Pulmonary artery endothelial cell (primary cell): ENCODE measurements around the gene PDE3B. TPM values are rescaled to one million over a fixed set of nuclear protein-coding genes. Genes with fewer than 3 reads are reported as not detected.
"Not testable (repeated sequence)": the region's sequence is repeated elsewhere in the genome, so short reads cannot be mapped to it uniquely, and the experiment has no call there.

Source experiments
- DNase-seq: peaks from one replicate; pipeline ENCODE4 v3.0.0-alpha.2; 2011; ENCODE audit warnings: low read depth, low spot score
- total RNA-seq: library from RNA; depleted of rRNA; stranded (reverse); fragments of >200 nt; gene quantifications from 2 replicates; pipeline ENCODE4 v1.2.3, GENCODE V29; 2014

The PDE3B gene
- total RNA-seq, 1 donor from 2014 or later: 4.7 TPM

DNA sequence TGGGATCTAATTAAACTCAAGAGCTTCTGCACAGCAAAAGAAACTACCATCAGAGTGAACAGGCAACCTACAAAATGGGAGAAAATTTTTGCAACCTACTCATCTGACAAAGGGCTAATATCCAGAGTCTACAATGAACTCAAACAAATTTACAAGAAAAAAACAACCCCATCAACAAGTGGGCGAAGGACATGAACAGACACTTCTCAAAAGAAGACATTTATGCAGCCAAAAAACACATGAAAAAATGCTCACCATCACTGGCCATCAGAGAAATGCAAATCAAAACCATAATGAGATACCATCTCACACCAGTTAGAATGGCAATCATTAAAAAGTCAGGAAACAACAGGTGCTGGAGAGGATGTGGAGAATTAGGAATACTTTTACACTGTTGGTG is 240.1 kb downstream of the PDE3B start:
- DNase-seq: not testable (repeated sequence)

DNA sequence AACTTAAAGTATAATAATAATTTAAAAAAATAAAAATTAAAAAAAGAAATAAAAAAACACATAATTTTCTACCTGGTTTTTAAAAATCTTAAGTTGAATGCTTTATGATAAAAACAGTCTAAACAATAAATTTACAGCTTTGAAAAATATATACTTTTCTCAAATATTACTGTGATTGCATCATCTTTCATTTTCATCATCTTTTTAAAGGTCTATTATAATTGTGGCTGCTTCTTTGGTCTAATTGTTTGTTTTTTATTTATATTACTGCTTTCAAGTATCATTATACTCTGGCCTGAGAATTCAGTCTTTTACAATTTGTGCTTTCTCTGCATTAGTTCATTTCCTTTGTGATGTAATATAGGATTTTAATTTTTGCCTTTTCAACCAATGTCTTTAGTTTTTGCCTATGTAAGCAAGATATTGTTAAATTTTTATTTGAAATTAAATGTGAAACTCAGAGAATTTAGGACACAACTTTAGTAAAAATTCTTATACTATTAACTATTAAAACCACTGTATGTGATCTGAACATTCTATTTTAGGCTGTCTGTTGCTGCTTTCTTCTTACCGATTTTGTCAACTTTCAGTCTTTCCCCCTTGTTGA is 241.2 kb downstream of the PDE3B start:
- DNase-seq: no peak

DNA sequence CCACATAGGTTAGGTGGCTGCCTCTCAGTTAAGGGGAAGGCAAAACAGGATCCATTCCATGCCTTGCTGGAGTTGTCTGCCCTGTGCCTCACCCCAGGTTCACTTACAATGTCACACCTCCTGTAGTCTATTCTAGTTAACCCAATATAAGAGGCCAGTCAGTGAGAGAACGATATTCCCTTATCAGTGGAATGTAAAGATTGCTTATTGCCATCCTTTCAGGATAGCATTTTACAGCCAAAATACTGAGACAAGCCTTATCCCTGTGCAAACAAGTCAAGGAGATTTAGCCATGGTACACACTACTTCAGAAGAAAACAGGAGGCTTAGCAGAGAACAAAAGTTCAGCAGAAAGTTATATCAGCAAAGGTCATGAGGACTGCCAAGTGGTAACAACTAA is 242.9 kb downstream of the PDE3B start:
- DNase-seq: no peak

GRCh38 chr11:14891143-14892035 is 247.8 kb downstream of the PDE3B start:
- peak; percentile 60 for DNase-seq

GRCh38 chr11:14892036-14892556 is 248.5 kb downstream of the PDE3B start, which contains the start of gene CYP2R1:
Gene CYP2R1, minus strand, starts transcription at chr11:14892231. Its CDS starts 26 bp downstream, at chr11:14892205.
- peak; percentile 93 for DNase-seq

- no peak for DNase-seq
Measured at GRCh38 chr11:14892577-14892976, 249.0 kb downstream of the PDE3B start.

GRCh38 chr11:14894657-14895598 is 251.3 kb downstream of the PDE3B start:
- DNase-seq: no peak

- DNase-seq: no peak
Measured at GRCh38 chr11:14898355-14898754, 254.8 kb downstream of the PDE3B start.

DNA sequence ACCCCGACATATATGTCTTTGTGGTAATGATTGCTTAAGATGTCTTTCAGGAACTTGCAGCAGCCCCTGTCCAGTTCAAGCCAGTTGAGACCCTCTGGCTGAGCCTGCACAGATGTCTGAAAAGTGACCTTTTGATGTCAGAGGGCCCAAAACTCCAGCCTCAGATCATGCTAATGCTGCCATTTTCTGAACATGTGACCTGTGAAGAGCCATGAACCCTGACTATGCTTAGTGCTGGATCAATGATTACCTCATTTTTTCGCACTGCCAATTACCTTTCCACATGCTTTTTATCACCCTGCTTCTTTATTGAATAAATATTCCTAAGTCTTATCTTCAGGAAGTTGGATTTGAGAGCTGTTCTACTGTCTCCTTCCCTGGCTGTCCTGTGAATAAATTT is 255.3 kb downstream of the PDE3B start:
- DNase-seq: no peak

DNA sequence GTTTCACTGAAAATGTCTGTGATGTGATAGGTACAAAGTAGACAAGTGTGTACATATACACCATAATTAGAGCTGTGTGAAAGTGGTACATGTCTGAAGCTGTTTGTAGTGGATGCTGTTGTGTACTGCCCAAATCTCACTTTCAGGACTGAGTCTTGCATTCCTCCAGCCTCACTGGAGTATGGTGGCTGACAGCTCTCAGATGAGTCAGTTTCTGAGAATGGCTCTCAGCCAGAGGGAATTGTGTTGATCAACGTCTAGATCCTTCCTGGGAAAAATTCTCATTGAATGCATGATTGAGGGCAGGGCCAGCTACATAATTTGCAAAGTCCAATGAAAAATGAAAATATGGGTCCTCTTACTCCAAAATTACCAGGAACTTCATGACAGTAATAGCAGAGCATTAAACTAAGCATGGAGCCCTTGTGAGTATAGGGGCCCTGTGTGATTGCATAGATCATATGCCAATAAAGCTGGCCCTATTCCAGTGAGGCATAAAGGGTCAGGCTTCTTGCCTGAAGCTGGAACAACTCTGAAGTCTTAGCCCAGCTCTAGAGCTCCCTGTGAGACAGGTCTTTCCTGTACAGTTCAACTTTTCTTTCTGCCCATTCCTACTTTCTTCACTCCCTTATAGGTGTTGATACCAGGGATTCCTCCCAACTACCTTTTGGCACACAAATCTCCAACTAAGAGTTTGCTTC is 259.2 kb downstream of the PDE3B start:
- peak; percentile 67 for DNase-seq

DNA sequence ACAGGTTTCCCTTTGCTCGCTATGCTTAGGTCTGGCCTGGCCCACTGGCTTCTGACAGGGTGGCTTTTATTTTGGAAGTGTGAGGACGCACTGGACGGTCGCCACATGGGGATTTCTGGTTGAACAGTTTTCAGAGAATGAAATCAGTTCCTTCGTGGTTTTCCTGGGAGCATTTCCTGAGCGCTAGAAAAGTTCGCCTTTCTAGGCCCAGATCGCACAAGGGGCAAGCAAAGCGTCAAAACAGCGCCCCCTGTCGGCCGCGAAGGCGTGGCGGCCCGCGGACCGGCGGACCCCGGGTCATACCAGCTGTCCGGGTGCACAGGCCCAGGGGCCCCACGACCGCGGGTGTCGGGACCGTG is 261.1 kb downstream of the PDE3B start:
- DNase-seq: no peak

- DNase-seq: no peak
Measured at GRCh38 chr11:14905104-14906033, 261.8 kb downstream of the PDE3B start.

GRCh38 chr11:14906578-14906977 is 263.0 kb downstream of the PDE3B start:
- no peak for DNase-seq

DNA sequence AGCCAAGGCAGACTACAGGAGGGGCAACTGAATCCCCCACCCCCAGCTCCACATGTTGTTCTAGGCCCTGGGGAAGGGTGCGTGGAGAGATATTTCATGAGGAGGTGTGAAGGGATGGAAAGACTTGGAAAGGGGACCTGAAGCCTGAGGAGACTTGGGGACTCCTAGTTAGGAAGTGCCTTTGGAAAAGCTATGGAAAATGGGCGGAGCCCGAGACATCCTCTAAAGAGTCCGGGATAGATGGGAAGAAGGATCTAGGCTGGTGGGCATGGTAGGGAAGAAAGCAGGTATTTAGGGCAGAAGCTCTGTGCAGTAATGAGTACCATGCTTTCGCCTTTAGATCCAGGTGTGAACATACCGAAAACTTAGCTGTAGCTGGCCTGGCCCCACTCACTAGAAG is 263.4 kb downstream of the PDE3B start:
- DNase-seq: no peak

GRCh38 chr11:14907411-14908213 is 264.0 kb downstream of the PDE3B start:
- no peak for DNase-seq

GRCh38 chr11:14908214-14908880 is 264.7 kb downstream of the PDE3B start:
- DNase-seq: no peak

GRCh38 chr11:14914536-14914935 is 270.9 kb downstream of the PDE3B start:
- DNase-seq: no peak

DNA sequence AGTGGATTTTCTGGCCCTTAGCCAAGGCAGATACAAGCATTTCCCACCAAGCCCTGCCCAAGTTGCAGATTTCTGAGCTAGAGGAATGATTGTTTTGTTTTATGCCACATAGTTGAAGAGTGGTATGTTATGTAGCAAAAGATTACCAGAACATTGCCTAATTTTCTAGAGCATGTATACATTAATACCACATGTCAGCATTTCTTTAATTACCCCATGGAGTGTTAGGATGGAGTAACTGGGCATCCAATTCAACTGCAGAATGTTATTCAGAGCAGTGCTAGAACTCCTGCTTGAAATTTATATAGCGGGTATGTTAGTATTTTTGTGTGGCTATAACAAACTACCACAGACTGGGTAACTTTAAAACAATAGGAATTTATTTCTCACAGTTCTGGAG is 272.8 kb downstream of the PDE3B start:
- DNase-seq: no peak
